H9 (cell line): ENCODE data around the gene ZNF446. TPM values are rescaled to one million over a fixed set of nuclear protein-coding genes. Genes with fewer than 3 reads are reported as not detected.
A peak's percentile ranks its signal among the peaks of the same experiment; 100 is the strongest.

ENCODE experiments used
- DNase-seq: peaks from one replicate; pipeline ENCODE4 v3.0.0-alpha.2; 2017
- H2AFZ ChIP-seq: one replicate; pipeline ENCODE4 v1.6.1; 2013; ENCODE audit warnings: mild to moderate bottlenecking, low read length, control low read depth, moderate library complexity
- H2AK5ac ChIP-seq: 2 replicates; pipeline ENCODE4 v1.6.1; 2013; ENCODE audit warnings: low read length, control low read depth, mixed read lengths; ENCODE audit not compliant: insufficient read length
- H2BK120ac ChIP-seq: one replicate; pipeline ENCODE4 v1.6.1; 2013; ENCODE audit warnings: low read depth, mild to moderate bottlenecking, low read length, control low read depth, inconsistent platforms; ENCODE audit not compliant: poor library complexity, severe bottlenecking
- H2BK12ac ChIP-seq: 2 replicates; pipeline ENCODE4 v1.6.1; 2013; ENCODE audit warnings: low read length, control low read depth, mixed read lengths, low read depth; ENCODE audit not compliant: insufficient read length
- H2BK15ac ChIP-seq: 2 replicates; pipeline ENCODE4 v1.6.1; 2013; ENCODE audit warnings: low read depth, low read length, control low read depth
- H2BK20ac ChIP-seq: one replicate; pipeline ENCODE4 v1.6.1; 2013; ENCODE audit warnings: low read depth, mild to moderate bottlenecking, low read length, control low read depth, inconsistent platforms; ENCODE audit not compliant: poor library complexity, severe bottlenecking
- H2BK5ac ChIP-seq: 2 replicates; pipeline ENCODE4 v1.6.1; 2013; ENCODE audit warnings: low read length, control low read depth, mixed read lengths; ENCODE audit not compliant: insufficient read length
- H3K14ac ChIP-seq: 2 replicates; pipeline ENCODE4 v1.6.1; 2013; ENCODE audit warnings: low read length, control low read depth; ENCODE audit not compliant: insufficient read depth
- H3K18ac ChIP-seq: 2 replicates; pipeline ENCODE4 v1.6.1; 2013; ENCODE audit warnings: low read depth, mild to moderate bottlenecking, mixed read lengths, low read length, control low read depth; ENCODE audit not compliant: insufficient read length
- H3K23ac ChIP-seq: 2 replicates; pipeline ENCODE4 v1.6.1; 2013; ENCODE audit warnings: low read length, control low read depth, mixed read lengths, low read depth; ENCODE audit not compliant: insufficient read length
- H3K23me2 ChIP-seq: 2 replicates; pipeline ENCODE4 v1.6.1; 2013; ENCODE audit warnings: low read depth, mild to moderate bottlenecking, mixed read lengths, low read length, control low read depth; ENCODE audit not compliant: insufficient read length, poor library complexity, severe bottlenecking
- H3K27ac ChIP-seq: 2 replicates; pipeline ENCODE4 v1.5.1; 2013; ENCODE audit warnings: low read length, control low read depth, mixed read lengths, low read depth; ENCODE audit not compliant: insufficient read length
- H3K27me3 ChIP-seq: 2 replicates; pipeline ENCODE4 v1.6.1; 2013; ENCODE audit warnings: low read length, control low read depth, inconsistent platforms; ENCODE audit not compliant: insufficient read depth
- H3K4ac ChIP-seq: 2 replicates; pipeline ENCODE4 v1.6.1; 2013; ENCODE audit warnings: low read depth, mild to moderate bottlenecking, control low read depth, inconsistent platforms, low read length, moderate library complexity
- H3K4me1 ChIP-seq: 2 replicates; pipeline ENCODE4 v1.6.1; 2013; ENCODE audit warnings: low read length, control low read depth, inconsistent platforms; ENCODE audit not compliant: insufficient read depth
- H3K4me2 ChIP-seq: 2 replicates; pipeline ENCODE4 v1.6.1; 2013; ENCODE audit warnings: low read length, control low read depth, mixed read lengths; ENCODE audit not compliant: insufficient read length, insufficient read depth
- H3K56ac ChIP-seq: 2 replicates; pipeline ENCODE4 v1.6.1; 2013; ENCODE audit warnings: low read depth, mild to moderate bottlenecking, mixed read lengths, low read length, control low read depth; ENCODE audit not compliant: insufficient read length
- H3K79me1 ChIP-seq: 2 replicates; pipeline ENCODE4 v1.6.1; 2013; ENCODE audit warnings: low read depth, mild to moderate bottlenecking, moderate library complexity, low read length, control low read depth, inconsistent platforms; ENCODE audit not compliant: insufficient read depth, poor library complexity, severe bottlenecking
- H3K79me2 ChIP-seq: 2 replicates; pipeline ENCODE4 v1.6.1; 2013; ENCODE audit warnings: low read length, control low read depth, inconsistent platforms; ENCODE audit not compliant: insufficient read depth
- H3K9ac ChIP-seq: 2 replicates; pipeline ENCODE4 v1.6.1; 2013; ENCODE audit warnings: low read length, control low read depth, mixed read lengths; ENCODE audit not compliant: insufficient read length; ENCODE audit errors: extremely low read depth
- H3K9me3 ChIP-seq: one replicate; pipeline ENCODE4 v1.6.1; 2013; ENCODE audit warnings: low read depth, low read length, inconsistent platforms; ENCODE audit not compliant: control insufficient read depth
- H3T11ph ChIP-seq: one replicate; pipeline ENCODE4 v1.6.1; 2013; ENCODE audit warnings: mild to moderate bottlenecking, low read length, control low read depth, inconsistent platforms
- H4K20me1 ChIP-seq: one replicate; pipeline ENCODE4 v1.6.1; 2013; ENCODE audit not compliant: control insufficient read depth, insufficient read length, insufficient read depth
- H4K5ac ChIP-seq: 2 replicates; pipeline ENCODE4 v1.6.1; 2013; ENCODE audit warnings: low read depth, mild to moderate bottlenecking, mixed read lengths, low read length, control low read depth; ENCODE audit not compliant: insufficient read length
- H4K8ac ChIP-seq: replicated peaks from 2 replicates; pipeline ENCODE4 v1.6.1; 2013; ENCODE audit warnings: low read length, control low read depth, mixed read lengths, low read depth; ENCODE audit not compliant: insufficient read length
- H4K91ac ChIP-seq: 2 replicates; pipeline ENCODE4 v1.6.1; 2013; ENCODE audit warnings: low read depth, mild to moderate bottlenecking, moderate library complexity, mixed read lengths, low read length, control low read depth; ENCODE audit not compliant: insufficient read length
- H3K27ac Mint-ChIP-seq, 3 experiments: 2 replicates in 2 of 3; 3 replicates in 1 of 3; pipeline ENCODE4 v1.8.0; 2020 to 2021; ENCODE audit warnings: mixed read lengths in 3 of 3, mild to moderate bottlenecking in 1 of 3, moderate library complexity in 1 of 3
- H3K27me3 Mint-ChIP-seq: 2 replicates; pipeline ENCODE4 v1.8.0; 2021; ENCODE audit warnings: low read depth, mild to moderate bottlenecking, moderate library complexity, mixed read lengths
- H3K36me3 Mint-ChIP-seq, 3 experiments: 2 replicates in 2 of 3; 3 replicates in 1 of 3; pipeline ENCODE4 v1.8.0; 2020 to 2021; ENCODE audit warnings: low read depth in 3 of 3, mixed read lengths in 3 of 3; ENCODE audit not compliant: insufficient read depth in 1 of 3
- H3K4me1 Mint-ChIP-seq, 2 experiments: 2 replicates each; pipeline ENCODE4 v1.8.0; 2020; ENCODE audit warnings: mixed read lengths in 2 of 2
- H3K4me3 Mint-ChIP-seq, 2 experiments: 2 replicates in 1 of 2; 3 replicates in 1 of 2; pipeline ENCODE4 v1.8.0; 2020 to 2021; ENCODE audit warnings: mild to moderate bottlenecking in 2 of 2, mixed read lengths in 2 of 2, moderate library complexity in 1 of 2
- H3K9me3 Mint-ChIP-seq, 2 experiments: 2 replicates in 1 of 2; 3 replicates in 1 of 2; pipeline ENCODE4 v1.8.0; 2020; ENCODE audit warnings: mild to moderate bottlenecking in 2 of 2, mixed read lengths in 2 of 2, moderate library complexity in 1 of 2
- CTCF ChIP-seq: fragments of 200-600 bp; sonication (generic); conservative IDR thresholded peaks from 3 replicates; pipeline ENCODE4 v1.8.0; 2021; ENCODE audit warnings: antibody characterized with exemption, mild to moderate bottlenecking
- WGBS: extraction: QIAGEN DNeasy Blood & Tissue Kit; methylation state at CpG from one replicate; pipeline ENCODE4 v1.1.7; 2013; ENCODE audit warnings: missing lambda C conversion rate, low lambda C conversion rate, mixed read lengths; ENCODE audit not compliant: insufficient read length; ENCODE audit errors: extremely low coverage; 5-methylcytosine and 5-hydroxymethylcytosine counted together
- total RNA-seq: library from RNA; stranded (reverse); gene quantifications from 2 replicates; pipeline ENCODE4 v1.2.1, GENCODE V29; 2021

ZNF446 gene
- total RNA-seq, 1 experiment from 2014 or later, result 7.6 TPM

- Histone ChIP-seq H3K56ac (no peak overlapping the region), H4K5ac (no peak overlapping the region), H3K79me2 (peaks cover 2% of the 10 kb centered on the region; the same call in 1 of the 2 replicates), H2BK120ac (no peak overlapping the region), H3K27me3 (no peaks in the 10 kb centered on the region), H3K23ac (no peak overlapping the region), H4K8ac (no peak overlapping the region), H3K9me3 (no peaks in the 10 kb centered on the region), H2BK20ac (no peak overlapping the region), H3K23me2 (peaks cover 23% of the 10 kb centered on the region), H3K4me2 (no peak overlapping the region), H3K27ac (no peak overlapping the region), H2AFZ (no peak overlapping the region), H4K20me1 (no peaks in the 10 kb centered on the region), H3K18ac (no peak overlapping the region), H2AK5ac (no peak overlapping the region), H3K9ac (no peak overlapping the region), H3K79me1 (no peaks in the 10 kb centered on the region), H3T11ph (no peak overlapping the region), H2BK5ac (no peak overlapping the region), H3K4ac (no peak overlapping the region), H4K91ac (no peak overlapping the region), H2BK12ac (no peak overlapping the region), H3K4me1 (no peaks in the 10 kb centered on the region; the same call in 1 of the 2 replicates), H3K14ac (no peak overlapping the region), H2BK15ac (no peak overlapping the region)
- Mint-ChIP-seq H3K4me1 (peaks cover 36 to 37% of the 10 kb centered on the region in 2 experiments), H3K27ac (peak overlapping the region; percentile 34 to 95 (median 83); a peak in 4 of 7 replicates), H3K4me3 (peak overlapping the region; percentile 68 to 70), H3K27me3 (peaks cover 3% of the 10 kb centered on the region), H3K36me3 (peaks cover 9 to 19% (median 13%) of the 10 kb centered on the region in 3 experiments; a peak in 6 of 7 replicates), H3K9me3 (peaks cover 0 to 3% of the 10 kb centered on the region in 2 experiments; a peak in 1 of 5 replicates)
- TF ChIP-seq CTCF, result no peak
- WGBS, result no CpG with 5 or more reads among the region's 25 CpGs
- DNase-seq, result no peak
These were observed 40.2 kb downstream of the ZNF446 start for GRCh38 chr19:58516246-58516836.
